Activated T-cell treated with anti-CD3 and anti-CD28 coated beads for 4 hours (primary cell): ENCODE data around the gene LRRC46.

Source experiments
- DNase-seq: peaks from one replicate; pipeline ENCODE4 v3.0.0-alpha.2; 2020

The LRRC46 gene

GRCh38 chr17:47853616-47854015 lies 22.1 kb downstream of the LRRC46 start:
- DNase-seq: no peak

DNA sequence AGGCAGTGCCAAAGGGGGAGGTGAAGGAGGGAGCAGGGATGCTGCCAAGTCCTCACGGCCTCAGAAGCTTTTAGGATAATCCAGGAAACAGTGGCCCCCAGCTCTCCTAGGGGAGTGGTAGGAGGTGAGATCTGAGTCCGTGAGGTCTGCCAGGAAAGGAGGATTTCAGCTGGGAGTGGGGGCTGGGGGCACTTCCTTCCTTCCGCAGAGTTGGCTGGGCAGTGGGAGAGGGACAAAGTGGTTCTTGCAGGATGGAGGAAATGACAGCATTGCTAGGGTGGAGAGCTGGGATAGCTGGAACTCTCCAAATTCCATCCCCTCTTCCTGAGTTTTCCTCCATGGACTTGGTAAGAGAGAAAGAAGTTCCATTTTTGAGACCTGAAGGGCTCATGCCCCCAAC lies 24.3 kb downstream of the LRRC46 start:
- no peak for DNase-seq

DNA sequence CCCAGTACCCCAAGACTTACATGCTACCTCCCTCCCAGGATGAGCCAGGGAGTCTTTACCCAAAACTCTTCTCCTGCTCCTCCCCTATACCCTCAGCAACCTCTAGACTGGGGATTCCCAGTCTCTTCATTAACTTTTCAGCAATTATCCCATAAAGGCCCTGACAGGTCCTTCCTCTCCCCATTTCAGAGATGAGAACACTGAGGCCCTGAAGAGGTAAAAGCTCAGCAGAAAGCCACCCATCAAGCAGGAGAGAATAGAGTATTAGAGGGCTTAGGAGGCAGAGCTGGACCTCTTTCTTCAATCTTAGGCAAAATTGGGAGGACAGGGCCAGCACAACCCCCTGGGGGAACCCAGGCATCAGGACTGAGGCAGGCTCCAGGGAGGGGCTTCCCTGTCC lies 25.4 kb downstream of the LRRC46 start:
- DNase-seq: no peak

- no peak for DNase-seq
Measured at GRCh38 chr17:47857551-47858455, 26.3 kb downstream of the LRRC46 start.

DNA sequence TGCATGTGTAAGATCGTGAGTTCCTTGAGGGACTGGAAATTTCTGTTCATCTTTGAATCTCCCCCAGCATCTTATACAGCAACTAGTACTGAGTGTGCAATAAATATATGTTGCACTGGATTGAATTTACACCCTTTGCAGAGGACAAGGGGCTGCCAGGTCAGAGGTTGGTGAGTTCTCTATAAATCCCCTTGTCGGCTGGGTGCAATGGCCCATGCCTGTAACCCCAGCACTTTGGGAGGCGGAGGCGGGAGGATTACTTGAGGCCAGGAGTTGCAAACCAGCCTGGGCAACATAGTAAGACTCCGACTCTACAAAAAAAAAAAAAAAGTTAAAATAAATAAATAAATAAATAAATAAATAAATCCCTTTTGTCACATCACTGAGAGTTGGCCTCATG lies 28.9 kb downstream of the LRRC46 start:
- no peak for DNase-seq

DNA sequence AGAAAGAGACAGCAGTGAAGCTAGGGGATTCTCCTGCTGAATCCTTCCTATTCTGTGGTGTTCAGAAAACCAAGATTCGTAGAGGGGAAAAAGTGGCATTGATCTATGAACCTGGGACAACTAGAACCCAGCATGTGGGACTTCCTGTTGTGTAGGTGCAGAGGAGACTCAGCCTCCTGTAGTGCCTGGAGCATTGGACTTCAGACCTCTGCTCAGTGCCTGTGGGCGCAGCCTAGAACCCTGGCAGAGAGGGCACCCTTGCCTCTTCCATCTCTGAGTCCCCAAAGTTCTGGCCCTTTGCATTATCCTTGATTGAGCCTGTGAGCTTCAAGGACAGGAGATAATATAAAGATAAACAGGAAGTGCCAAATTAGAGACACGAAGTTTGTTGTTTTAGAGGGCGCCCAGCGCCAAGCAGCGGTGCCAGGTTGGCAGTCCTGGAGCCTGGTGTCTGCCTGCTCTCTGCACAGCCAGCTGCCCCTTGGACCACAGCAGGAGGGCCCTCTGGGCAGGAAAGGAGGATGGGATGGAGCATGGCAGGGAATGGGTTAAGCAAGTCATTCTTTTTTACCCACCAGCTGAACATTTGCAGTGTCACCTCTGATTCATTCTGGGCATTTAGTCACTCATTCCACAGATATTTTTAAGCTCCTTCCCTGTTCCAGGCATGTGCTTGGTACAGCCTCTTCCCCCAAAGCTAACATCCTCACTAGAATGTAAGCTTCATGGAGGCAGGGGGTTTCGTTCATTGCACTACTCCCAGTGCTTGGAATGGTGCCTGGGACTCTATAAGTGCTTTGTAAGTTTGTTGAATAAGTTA lies 31.4 kb downstream of the LRRC46 start:
- DNase-seq: no peak

- no peak for DNase-seq
Measured at GRCh38 chr17:47864791-47865216, 33.3 kb downstream of the LRRC46 start.

GRCh38 chr17:47866941-47867340 lies 35.5 kb downstream of the LRRC46 start:
- no peak for DNase-seq

DNA sequence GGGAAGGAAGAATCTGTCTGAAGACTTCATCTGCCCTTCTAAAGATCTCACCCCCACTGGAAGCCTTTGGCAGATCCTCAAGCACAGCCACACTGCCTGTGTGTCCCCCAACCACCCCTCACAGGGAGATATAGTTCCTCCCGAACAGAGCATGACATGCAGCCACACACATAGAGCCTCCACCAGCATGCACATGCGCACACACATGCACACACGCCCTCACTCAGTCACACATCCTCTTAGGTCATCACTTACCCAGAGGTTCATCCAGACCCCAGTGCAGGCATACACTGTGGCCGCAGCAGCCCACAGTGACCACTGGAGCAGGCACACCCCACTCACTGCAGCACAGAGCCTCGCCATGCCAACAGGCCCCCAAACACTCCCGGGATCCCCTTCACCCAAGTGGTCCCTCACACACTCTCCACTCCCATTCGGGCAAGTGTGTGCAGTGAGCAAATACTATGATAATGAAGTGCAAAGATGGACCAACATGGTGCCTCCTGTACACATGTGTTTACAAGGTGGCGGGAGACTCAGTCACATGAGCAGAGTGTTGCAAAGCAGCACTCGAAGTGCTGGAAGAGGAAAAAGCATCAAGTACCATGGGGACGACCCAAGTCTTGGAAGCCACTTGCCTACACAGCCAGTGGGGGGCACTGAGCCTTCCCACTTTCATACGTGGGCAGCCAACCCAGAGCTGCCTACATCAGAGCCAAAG lies 36.5 kb downstream of the LRRC46 start:
- no peak for DNase-seq

- DNase-seq: no peak
Measured at GRCh38 chr17:47869114-47869513, 37.6 kb downstream of the LRRC46 start.

DNA sequence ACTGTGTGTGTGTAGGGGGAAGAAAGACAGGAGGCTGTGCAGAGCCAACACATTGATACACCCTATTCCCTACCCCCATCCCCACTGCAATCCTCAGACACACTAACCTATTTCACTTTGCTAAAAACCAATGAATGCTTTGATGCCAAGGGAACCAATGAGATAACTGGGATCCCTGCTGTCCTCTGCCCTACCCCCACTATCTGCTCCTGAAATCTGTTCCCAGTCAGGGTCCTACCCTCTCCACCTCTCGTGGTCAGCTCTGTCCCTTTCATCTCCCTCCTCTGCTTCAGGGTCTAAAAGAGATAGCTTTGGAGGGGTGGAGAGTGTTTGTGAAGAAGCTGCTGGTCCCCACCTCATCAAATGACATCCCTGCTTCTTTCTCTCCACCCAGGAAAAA lies 38.6 kb downstream of the LRRC46 start:
- DNase-seq: no peak

DNA sequence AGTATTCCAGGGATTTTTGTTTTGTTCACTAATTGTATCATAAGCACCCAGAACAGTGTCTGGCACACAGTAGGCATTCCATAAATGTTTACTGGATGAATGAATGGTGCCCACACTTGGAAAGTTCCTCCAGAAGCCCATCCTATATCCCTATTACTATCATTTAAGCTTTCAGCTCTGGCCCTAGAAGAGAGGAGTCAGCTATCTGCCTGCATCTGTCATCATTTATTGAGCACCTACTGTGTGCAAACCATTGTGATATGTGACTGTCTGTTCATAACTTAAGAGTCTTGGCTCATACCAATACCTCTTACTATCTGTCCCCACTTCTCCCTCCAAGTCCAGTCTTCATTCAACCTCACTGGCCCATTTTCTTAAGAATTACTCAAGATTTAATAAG lies 39.6 kb downstream of the LRRC46 start:
- no peak for DNase-seq

GRCh38 chr17:47872019-47872650 lies 40.7 kb downstream of the LRRC46 start:
- no peak for DNase-seq

- no peak for DNase-seq
Measured at GRCh38 chr17:47872651-47873161, 41.2 kb downstream of the LRRC46 start.

GRCh38 chr17:47873200-47874090 lies 42.0 kb downstream of the LRRC46 start:
- no peak for DNase-seq

GRCh38 chr17:47875011-47875985 lies 43.8 kb downstream of the LRRC46 start:
- no peak for DNase-seq

- DNase-seq: no peak
Measured at GRCh38 chr17:47877368-47878034, 46.0 kb downstream of the LRRC46 start.

DNA sequence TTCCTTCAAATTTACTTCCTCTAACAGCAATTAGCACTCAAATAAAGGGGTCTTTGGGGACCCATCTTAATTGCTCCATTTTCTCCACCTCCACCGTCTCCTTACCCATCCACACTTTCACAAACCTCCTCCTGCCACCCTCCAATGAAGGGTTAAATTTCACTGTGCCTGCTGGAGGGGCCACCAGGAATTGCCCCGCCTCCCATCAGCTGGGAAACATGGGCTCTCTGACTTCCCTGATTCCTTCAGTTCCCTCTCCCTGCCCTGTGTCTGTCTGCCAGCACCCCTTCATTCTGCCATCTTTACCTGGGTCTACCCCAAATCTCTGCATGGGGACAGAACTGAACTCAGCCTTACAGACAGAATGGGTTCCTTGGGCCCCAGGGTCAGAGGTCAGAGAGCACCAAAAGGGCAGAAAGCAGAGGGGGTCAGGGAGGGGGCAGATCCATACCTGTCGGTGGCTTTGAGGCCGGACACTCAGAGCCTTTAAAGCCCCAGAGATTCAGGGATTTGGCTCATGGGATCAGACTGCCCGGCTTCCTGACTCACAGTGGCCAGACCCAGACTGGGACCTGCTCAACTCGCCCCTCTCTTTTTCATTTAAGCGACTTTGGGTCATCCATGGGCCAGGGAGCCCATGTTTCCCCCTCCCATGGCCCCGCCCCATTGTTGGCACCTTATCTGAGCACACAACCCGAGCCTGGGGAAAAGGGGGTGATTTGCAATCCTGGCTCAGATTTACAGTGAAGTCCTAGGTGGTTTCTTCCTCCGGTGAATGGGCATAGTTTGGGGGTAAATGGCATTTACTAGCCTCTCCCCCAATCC lies 46.9 kb downstream of the LRRC46 start:
- DNase-seq: no peak
